Mesothelial cell of epicardium (in vitro differentiated cells): ENCODE measurements around the gene WDR46. TPM values are rescaled to one million over a fixed set of nuclear protein-coding genes. Genes with fewer than 3 reads are reported as not detected.

Experiments
- DNase-seq, 2 experiments: peaks; one replicate each; pipeline ENCODE4 v3.0.0; 2021; ENCODE audit warnings: low spot score in 2 of 2; ENCODE audit not compliant: unreplicated experiment in 2 of 2
- H3K27ac Mint-ChIP-seq: 2 replicates; pipeline ENCODE4 v1.8.0; 2021; ENCODE audit warnings: mixed read lengths
- H3K27me3 Mint-ChIP-seq: 2 replicates; pipeline ENCODE4 v1.8.0; 2021; ENCODE audit warnings: low read depth, mixed read lengths
- H3K36me3 Mint-ChIP-seq: 2 replicates; pipeline ENCODE4 v1.8.0; 2021; ENCODE audit warnings: mixed read lengths
- H3K4me1 Mint-ChIP-seq: 2 replicates; pipeline ENCODE4 v1.8.0; 2021; ENCODE audit warnings: mixed read lengths
- H3K4me3 Mint-ChIP-seq: 2 replicates; pipeline ENCODE4 v1.8.0; 2021; ENCODE audit warnings: mild to moderate bottlenecking, moderate library complexity, mixed read lengths
- H3K9me3 Mint-ChIP-seq: 2 replicates; pipeline ENCODE4 v1.8.0; 2021; ENCODE audit warnings: mixed read lengths
- microRNA-seq: library from miRNA; unstranded; fragments of <30 nt; microRNA quantifications from one replicate; pipeline ENCODE4 v1.2.0, GENCODE V29; 2021; ENCODE audit warnings: inconsistent platforms, mixed read lengths
- total RNA-seq: library from RNA; stranded (reverse); gene quantifications from 3 replicates; pipeline ENCODE4 v1.2.1, GENCODE V29; 2021
- TF ChIP-seq, protein P1 (sequence below): fragments of 200-600 bp; sonication (generic); IDR thresholded peaks from one replicate; pipeline ENCODE4 v1.5.0; 2021; ENCODE audit warnings: antibody characterized with exemption; ENCODE audit not compliant: unreplicated experiment

WDR46 gene
- total RNA-seq, 1 donor from 2014 or later, result 46.2 TPM

DNA sequence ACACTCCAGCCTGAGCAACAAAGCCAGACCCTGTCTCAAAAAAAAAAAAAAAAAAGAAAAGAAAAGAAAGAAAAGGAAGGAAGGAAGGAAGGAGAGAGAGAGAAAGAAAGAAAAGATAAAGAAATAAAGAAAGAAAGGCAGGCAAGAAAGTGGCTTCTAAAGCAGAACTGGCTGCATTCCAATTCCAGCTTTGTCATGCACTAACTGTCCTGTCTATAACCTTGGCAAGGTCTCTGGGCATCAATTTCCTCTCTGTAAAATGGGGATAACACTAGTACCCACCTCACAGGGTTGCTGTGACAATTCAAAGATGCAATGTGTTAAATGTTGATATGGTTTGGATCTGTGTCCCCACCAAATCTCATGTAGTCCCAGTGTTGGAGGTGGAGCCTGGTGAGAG lies 52.7 kb downstream of the WDR46 start:
- TF ChIP-seq, protein P1, sequence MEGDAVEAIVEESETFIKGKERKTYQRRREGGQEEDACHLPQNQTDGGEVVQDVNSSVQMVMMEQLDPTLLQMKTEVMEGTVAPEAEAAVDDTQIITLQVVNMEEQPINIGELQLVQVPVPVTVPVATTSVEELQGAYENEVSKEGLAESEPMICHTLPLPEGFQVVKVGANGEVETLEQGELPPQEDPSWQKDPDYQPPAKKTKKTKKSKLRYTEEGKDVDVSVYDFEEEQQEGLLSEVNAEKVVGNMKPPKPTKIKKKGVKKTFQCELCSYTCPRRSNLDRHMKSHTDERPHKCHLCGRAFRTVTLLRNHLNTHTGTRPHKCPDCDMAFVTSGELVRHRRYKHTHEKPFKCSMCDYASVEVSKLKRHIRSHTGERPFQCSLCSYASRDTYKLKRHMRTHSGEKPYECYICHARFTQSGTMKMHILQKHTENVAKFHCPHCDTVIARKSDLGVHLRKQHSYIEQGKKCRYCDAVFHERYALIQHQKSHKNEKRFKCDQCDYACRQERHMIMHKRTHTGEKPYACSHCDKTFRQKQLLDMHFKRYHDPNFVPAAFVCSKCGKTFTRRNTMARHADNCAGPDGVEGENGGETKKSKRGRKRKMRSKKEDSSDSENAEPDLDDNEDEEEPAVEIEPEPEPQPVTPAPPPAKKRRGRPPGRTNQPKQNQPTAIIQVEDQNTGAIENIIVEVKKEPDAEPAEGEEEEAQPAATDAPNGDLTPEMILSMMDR, result no peak
- Mint-ChIP-seq H3K27ac (no peak overlapping the region), H3K4me1 (peaks cover 12% of the 10 kb centered on the region), H3K36me3 (no peaks in the 10 kb centered on the region), H3K4me3 (no peak overlapping the region), H3K27me3 (peaks cover 19% of the 10 kb centered on the region), H3K9me3 (no peaks in the 10 kb centered on the region)
- DNase-seq, result no peak

DNA sequence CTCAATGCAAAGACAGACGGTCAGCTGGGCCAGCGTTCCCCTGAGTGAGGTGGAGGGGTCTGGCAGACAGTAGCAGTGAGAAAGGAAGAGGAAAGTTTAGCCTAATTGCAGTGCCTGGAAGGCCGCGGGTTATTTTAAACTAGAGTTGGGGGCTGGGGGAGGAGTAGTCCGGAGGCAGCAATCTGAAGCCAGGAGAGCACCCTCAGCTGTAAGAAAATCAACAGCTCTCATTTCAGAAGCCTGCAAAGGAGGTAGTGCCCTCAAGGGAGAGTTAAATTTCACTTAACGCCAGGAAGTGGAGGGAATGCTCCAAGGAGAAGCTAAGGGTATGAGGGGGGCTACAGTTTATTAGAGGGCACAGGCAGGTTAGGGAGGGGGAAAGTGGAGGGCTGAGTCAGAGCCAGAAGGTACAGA lies 53.8 kb downstream of the WDR46 start:
- DNase-seq, result no peak
- Mint-ChIP-seq H3K9me3 (no peaks in the 10 kb centered on the region), H3K27me3 (peaks cover 14% of the 10 kb centered on the region), H3K36me3 (no peaks in the 10 kb centered on the region), H3K27ac (peak overlapping the region; percentile 60), H3K4me1 (peaks cover 12% of the 10 kb centered on the region), H3K4me3 (no peak overlapping the region)
- TF ChIP-seq, protein P1, result no peak

Small RNA genes lying within 50 kb of the gene (microRNA-seq; reads per million reads assigned to microRNA genes)
- not detected for gene MIR6834
- gene MIR6873, result not detected

Other genes with a start within 250 kb of the WDR46 start
- 2.0 to 2.2 TPM (median 2.0 TPM) in 3 replicates for gene HLA-DPA1, start 215.6 kb downstream of the WDR46 start, total RNA-seq
- gene HLA-DPB1, start 213.2 kb downstream of the WDR46 start, total RNA-seq, result 12.0 to 12.7 TPM (median 12.0 TPM) in 3 replicates
- 12.6 to 14.4 TPM (median 14.2 TPM) in 3 replicates for gene COL11A2, start 96.8 kb downstream of the WDR46 start, total RNA-seq
- 67.6 to 70.4 TPM (median 70.3 TPM) in 3 replicates for gene RXRB, start 88.6 kb downstream of the WDR46 start, total RNA-seq
- 138 to 140 TPM (median 140 TPM) in 3 replicates for gene SLC39A7, start 88.4 kb downstream of the WDR46 start, total RNA-seq
- 15.0 to 15.3 TPM (median 15.1 TPM) in 3 replicates for gene HSD17B8, start 84.6 kb downstream of the WDR46 start, total RNA-seq
- gene RING1, start 80.7 kb downstream of the WDR46 start, total RNA-seq, result 55.8 to 59.0 TPM (median 56.0 TPM) in 3 replicates
- 67.2 to 69.8 TPM (median 69.6 TPM) in 3 replicates for gene VPS52, start 17.4 kb downstream of the WDR46 start, total RNA-seq
- 2,626 to 2,771 TPM (median 2,750 TPM) in 3 replicates for gene RPS18, start 17.2 kb downstream of the WDR46 start, total RNA-seq
- 3.9 to 4.6 TPM (median 4.3 TPM) in 3 replicates for gene B3GALT4, start 12.1 kb downstream of the WDR46 start, total RNA-seq
- gene PFDN6, start 362 bp upstream of the WDR46 start, total RNA-seq, result 38.7 to 43.0 TPM (median 39.9 TPM) in 3 replicates
- 108 to 113 TPM (median 112 TPM) in 3 replicates for gene RGL2, start 9.7 kb upstream of the WDR46 start, total RNA-seq
- gene TAPBP, start 24.8 kb upstream of the WDR46 start, total RNA-seq, result 62.8 to 68.3 TPM (median 64.4 TPM) in 3 replicates
- gene ZBTB22, start 28.5 kb upstream of the WDR46 start, total RNA-seq, result 33.2 to 36.0 TPM (median 35.8 TPM) in 3 replicates
- 31.9 to 33.2 TPM (median 33.1 TPM) in 3 replicates for gene DAXX, start 33.7 kb upstream of the WDR46 start, total RNA-seq
- 30.1 to 31.3 TPM (median 30.3 TPM) in 3 replicates for gene KIFC1, start 102.6 kb upstream of the WDR46 start, total RNA-seq
- gene PHF1, start 121.8 kb upstream of the WDR46 start, total RNA-seq, result 61.0 to 63.6 TPM (median 63.0 TPM) in 3 replicates
- gene CUTA, start 128.9 kb upstream of the WDR46 start, total RNA-seq, result 238 to 239 TPM (median 239 TPM) in 3 replicates
- gene SYNGAP1, start 130.8 kb upstream of the WDR46 start, total RNA-seq, result 57.7 to 66.1 TPM (median 65.1 TPM) in 3 replicates
- 9.6 to 10.2 TPM (median 10.0 TPM) in 3 replicates for gene ZBTB9, start 165.3 kb upstream of the WDR46 start, total RNA-seq